ENCODE measurements around the gene SIDT1.
"Not testable (repeated sequence)": the region's sequence is repeated elsewhere in the genome, so short reads cannot be mapped to it uniquely, and the experiment has no call there.

Gene SIDT1

DNA sequence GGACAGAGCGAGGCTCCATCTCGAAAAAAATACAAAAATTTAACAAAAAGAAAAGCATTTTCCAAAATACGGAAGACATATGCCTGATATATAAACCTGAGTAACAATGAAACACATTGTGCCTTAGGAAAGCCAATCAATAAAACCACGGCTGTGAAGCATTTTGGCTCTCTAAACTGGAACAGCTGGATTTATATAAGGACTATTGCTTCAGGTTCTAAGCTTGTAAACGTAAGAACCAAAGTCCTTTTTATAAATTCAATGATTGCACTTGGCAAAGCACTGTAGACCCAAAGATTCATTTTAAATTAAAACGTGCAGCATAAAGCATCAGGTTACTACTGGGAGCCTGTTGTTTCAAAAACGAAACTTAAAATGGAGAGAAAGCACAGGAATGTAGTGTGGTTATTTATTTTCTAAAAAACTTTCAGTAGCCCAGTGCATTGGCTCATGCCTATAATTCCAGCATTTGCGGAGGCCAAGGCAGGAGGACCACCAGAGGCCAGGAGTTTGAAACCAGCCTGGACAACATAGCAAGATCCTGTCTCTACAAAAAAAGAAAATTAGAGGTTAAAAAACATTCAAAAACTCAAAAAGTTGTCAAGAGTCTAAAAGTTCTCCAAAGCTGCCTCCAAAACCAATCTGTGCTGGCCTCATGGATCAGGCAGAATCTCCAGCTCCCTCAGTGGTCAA, 102.6 kb downstream of the SIDT1 start:
- no peak for DNase-seq (ENCODE audit: low read depth)

DNA sequence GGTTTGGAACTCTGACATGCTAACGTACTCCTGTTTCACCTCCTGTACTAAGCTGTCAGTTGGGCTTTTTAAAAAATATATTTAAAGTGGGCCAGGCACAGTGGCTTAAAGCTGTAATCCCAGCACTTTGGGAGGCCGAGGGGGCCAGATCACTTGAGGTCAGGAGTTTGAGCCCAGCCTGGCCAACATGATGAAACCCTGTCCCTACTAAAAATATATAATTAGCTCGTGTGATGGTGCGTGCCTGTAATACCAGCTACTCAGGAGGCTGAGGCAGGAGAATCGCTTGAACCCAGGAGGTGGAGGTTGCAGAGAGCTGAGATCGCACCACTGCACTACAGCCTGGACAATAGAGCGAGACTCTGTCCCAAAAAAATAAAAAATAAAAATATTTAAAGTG, 103.7 kb downstream of the SIDT1 start:
- DNase-seq (ENCODE audit: low read depth) = not testable (repeated sequence)

DNA sequence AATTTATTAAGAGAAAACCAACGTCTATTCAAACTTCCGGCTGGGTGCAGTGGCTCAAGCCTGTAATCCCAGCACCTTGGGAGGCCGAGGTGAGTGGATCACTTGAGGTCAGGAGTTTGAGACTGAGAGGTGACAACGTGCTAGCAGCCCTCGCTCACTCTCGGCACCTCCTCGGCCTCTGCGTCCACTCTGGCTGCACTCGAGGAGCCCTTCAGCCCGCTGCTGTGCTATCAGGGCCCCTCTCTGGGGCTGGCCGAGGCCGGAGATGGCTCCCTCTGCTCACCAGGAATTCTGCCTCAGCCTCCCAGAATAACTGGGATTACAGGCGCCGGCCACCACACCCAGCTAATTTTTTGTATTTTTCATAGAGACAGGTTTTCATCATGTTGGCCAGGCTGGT, 105.4 kb downstream of the SIDT1 start:
- DNase-seq (ENCODE audit: low read depth) = no peak

DNA sequence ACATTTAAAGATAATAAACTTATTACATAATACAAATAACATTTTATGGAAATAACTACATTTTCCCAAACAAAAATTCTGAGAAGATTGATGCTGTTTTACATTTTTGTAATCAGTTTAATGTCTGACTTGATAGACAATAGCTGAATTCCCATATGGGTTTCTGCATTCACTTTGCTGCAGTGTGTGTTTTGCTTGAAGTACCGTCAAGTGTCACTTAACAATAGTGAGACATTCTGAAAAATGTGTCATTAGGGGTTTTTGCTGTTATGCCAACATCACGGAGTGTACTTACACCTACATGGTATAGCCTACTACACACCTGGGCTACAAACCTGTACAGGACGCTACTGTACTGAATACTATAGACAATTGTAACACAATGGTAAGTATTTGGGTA, 106.6 kb downstream of the SIDT1 start:
- DNase-seq (ENCODE audit: low read depth) = no peak

DNA sequence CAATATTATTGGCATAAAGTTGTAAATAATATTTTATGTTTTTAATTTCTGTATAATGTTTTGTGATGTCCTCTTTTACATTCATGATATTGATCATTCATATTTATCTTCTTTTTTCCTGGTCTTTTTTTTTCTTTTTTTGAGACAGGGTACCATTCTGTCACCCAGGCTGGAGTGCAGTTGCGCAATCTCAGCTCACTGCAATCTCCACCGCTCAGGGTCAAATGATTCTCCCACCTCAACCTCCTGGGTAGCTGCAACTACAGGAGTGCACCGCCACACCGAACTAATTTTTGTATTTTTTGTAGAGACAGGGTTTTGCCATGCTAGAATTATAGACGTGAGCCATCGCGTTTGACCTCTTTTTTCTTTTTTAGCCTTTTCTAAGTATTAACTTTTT, 111.2 kb downstream of the SIDT1 start:
- DNase-seq (ENCODE audit: low read depth) = no peak

DNA sequence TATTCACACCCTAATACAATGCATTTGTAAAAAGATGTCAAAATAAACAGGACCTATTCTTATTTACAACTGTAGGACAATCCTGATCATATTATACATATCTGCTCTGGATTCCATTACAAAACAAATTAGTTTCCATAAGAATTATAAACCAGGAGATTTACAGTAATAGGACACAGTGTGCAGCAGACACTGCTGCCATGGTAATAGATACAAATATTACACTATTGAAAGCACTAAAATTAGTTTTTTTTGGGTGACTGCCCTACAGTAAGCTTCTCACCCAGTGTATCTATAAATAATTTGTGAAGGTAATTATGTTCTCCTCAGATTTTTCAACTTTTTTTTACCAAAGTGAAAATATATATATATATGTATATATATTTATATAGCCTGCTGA, 116.2 kb downstream of the SIDT1 start:
- DNase-seq (ENCODE audit: low read depth) = no peak

DNA sequence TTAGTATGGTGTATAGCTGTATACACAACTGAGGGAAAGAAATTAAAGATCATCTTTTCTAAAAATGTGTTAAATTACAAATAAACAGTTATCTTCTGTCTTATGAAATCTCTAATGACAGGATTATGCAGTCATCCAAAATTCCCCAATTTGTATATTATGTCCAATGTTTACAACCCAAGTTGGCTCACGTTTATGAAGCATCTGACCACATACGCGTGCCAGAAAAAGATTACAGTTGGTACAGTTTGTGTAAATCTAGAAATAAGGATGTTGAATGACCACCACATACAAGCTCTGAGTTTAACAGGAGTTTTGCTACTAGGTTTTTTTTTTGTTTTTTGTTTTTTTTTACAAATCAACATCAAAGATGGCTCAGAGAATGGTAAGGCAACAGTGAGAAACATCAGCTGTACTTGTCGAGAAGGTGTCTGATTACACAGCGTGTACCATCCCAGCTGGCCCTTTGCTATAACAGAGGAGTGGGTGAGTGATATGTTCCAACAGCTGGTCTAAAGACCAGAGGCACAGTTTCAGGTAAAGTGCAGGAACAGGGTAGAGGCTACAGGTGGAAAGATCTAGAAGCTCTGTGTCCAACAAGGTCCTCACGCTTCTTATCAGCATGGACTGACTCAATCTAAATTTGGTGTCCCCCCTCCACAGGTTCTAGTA, 117.0 kb downstream of the SIDT1 start:
- no peak for DNase-seq (ENCODE audit: low read depth)

DNA sequence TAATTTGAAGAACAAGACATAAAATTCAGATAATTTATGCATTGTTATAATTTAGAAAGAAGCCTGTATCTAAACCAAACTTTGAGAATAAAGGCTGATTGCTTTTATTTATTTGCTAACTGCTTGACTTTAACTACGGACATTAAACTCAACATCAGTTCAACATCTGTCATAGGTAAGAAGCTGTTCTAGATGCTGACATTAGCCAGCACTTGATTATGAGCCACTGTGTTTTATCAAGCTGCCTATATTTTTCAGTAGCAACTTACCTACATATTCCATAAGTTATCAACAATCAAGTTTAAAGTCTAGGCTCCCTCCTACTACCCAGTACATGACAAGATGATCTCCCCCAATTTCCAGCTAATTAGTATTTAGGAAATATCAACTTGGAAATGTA, 122.0 kb downstream of the SIDT1 start:
- no peak for DNase-seq (ENCODE audit: low read depth)

DNA sequence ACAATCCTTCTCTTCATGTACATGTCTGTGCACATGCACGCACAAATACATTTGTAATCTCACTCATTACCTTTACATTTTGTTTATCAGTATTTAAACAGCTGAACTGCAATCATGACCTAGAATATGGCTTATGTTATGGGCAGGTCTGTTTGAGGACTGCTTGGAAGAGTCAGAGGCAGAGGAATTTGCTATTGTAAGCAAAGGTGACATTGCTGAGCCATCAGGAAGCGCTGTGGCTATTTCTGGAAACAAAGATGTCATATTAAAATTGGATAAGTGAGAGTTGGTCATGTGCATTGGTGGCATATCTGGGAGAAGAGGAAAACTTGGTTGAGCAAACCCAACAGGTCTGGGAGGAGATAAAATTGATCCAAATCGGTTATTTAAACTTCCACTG, 122.5 kb downstream of the SIDT1 start:
- no peak for DNase-seq (ENCODE audit: low read depth)

DNA sequence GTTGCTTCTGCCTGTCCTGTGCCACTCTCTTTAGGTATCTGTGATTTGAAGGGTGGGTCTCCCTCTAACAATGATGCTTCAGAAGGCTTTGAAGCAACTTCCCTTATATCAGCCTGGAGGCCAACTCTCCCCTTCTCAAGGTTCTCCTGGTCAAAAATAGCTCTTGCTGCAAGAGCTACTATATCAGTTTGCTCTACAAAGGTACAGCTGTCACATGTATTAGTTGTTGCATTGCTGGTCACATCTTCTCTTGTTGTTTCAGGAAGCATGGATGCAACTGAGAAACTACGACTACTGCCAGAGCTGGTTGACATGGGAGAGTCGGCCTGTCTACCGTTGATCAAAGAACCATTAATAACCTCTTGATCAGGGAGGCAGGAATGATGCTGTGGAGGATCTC, 125.8 kb downstream of the SIDT1 start:
- no peak for DNase-seq (ENCODE audit: low read depth)

DNA sequence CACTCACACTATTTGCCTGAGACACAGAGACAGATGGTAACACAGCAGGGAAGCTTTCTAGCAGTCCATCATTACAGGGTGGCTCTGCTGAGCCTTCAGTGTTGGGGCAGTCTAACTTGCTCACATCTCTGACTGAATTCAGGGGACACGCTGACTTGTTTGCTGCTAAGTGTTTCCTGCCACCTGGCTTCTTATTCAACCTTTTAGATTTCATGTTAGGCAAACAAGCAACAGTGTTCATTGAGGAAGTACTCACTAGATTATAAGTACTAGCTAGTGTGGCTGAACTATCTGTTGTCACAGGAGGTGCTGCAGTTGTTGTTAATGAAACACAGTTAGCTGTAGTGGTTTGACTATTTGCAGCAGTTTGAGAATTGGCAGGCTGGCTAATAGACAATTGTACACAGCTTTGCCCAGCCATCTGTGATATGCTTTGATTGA, 126.8 kb downstream of the SIDT1 start:
- DNase-seq (ENCODE audit: low read depth) = no peak

DNA sequence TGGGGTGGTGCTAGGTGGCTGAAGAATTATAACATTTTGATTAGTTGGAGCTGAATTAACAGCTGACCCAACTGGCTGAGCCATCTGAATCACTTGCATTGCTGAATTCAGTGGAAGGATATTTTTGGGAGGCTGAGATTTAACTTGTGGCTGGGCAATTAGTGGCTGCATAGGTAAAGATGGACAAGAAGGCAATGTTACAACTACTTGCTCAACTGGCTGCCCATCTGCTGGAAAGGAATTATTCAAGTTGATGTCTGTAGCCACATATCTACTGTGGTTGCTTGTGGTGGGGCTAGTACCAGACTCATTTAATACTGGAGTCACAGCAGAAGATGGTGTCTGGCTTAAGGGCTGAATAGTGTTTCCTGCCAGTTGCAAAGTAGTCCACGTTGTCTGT, 127.6 kb downstream of the SIDT1 start:
- DNase-seq (ENCODE audit: low read depth) = no peak

DNA sequence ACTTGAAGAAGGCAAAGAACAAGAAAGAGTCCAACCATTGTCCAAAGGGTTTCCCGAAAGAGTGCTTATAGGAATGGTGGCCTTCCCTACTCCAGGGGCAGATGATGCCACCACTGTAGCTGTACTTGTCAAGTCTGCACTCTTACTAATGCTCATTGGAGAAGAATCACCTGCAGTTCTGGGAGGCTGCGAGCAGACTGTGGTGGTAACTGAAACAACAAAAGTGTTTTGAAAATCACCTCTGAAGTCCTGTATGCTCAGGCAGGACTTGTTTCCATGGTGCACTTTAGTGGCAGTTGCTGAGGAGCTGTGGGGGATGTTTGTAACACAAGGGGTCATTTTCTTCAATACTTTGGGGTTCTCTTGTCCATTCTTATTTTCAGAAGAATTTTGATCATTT, 128.1 kb downstream of the SIDT1 start:
- DNase-seq (ENCODE audit: low read depth) = no peak

DNA sequence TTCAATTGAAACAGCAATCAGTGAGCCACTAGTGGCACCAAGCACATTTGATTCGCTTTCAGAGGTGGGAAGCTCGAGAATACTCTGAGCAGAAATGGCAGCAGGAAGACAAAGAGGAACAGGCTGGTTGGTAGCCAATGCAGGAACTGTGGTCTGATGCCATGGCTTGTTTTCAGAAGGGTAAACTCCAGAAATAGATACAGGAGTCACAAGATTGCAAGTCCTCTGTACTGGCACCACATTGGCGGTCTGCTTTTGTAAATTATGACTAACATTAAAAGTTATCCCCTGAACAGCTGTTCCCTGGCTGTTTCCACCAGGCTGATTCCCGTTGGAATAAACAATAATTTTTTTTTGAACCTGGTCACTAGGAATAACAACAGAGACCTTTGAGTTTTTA, 128.5 kb downstream of the SIDT1 start:
- DNase-seq (ENCODE audit: low read depth) = no peak

DNA sequence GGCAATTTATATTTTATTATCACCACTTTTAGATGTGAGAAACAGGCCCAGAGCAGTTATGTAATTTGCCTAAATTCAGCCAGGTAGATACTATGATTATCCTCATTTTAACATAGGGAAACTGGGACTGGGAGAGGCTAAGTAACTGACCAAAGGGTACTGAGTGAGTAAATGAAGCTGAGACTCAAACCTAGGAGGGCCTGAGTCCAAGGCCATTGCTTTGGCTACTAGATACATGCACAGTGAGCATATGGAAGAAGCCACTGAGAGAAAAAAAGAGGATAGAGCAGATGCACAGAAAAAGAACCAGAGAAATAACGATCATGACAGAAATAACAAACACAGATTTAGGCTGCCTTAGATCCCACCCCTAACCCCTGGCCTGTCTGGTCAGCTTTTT, 130.5 kb downstream of the SIDT1 start:
- DNase-seq (ENCODE audit: low read depth) = no peak

DNA sequence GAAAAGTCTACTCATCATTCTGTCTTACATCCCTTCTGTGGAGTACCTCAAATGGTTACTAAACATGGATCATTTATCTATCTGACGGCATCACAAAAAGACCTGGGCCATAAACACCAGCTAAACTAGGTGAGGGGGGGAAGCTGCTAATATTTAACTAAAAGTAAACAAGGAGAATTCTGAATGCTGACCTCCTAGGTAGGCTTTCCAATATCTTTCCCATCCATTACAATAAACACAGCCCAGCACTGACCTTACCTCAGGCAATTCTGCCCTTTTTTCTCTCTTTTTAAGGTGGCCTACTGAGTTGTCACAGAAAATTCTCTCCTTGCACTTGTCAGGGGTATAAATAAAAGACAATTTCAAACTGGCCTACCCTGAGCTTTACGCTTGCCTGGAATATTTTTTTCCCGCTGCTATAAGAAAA, 131.0 kb downstream of the SIDT1 start:
- no peak for DNase-seq (ENCODE audit: low read depth)

DNA sequence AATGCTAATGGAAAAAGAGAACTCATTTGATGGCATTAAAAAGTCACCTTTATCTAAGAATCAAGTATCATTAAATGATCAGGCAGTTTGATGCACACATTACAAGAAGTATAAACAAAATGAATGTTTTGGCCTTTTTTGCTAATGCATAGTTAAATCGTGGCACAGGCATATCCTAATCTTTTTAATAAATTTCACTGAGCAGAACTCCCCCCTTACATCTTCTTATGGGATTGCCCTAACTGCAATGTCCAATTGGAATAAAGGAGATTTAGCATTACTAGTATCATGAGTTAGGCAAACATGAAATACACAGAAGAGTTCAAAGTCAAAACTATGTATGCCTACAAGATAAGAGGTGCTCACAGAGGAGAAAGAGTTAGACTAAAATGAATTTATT, 131.4 kb downstream of the SIDT1 start:
- DNase-seq (ENCODE audit: low read depth) = no peak

DNA sequence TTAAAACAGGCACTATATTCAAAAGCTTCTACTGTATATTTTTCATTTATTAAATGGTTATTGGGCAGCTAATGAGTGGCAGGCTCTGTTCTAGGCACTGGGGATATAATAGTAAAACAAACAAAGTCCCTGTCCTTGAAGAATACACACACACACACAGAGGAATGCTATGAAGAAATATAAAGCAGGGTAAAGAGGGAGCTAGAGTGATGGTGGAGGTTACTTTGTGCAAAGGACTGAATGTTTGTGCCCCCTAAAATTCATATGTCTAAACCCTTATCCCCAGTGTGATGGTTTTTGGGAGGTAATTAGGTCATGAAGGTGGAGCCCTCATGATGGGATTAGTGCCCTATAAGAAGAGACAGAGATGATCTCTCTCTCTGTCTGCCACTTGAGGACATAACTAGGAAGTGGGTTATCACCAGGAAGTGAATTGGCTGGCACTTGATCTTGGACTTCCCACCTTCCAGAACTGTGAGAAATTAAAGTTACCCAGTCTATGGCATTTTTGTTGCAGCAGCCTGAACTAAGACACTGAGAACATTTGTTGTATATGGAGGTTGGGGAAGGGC, 132.3 kb downstream of the SIDT1 start:
- DNase-seq (ENCODE audit: low read depth) = no peak

DNA sequence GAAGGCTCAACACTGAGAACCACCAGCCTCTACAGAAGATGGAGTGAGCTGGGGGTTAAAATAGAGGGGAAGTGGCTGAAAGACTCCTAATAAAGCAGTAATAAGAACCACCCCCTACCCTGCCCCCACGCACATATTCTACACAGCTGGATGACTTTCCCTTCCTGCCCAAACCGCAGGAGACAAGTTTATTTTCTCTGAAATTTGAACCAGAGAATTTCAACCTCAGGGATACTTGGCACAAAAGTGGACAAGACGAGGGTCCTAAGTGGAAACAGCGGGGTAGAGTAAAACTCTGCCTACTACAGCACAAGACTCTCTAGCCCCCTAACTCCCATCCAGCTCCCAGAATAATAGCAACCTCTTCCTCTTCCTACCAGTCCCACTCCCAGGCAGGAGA, 135.7 kb downstream of the SIDT1 start:
- no peak for DNase-seq (ENCODE audit: low read depth)

DNA sequence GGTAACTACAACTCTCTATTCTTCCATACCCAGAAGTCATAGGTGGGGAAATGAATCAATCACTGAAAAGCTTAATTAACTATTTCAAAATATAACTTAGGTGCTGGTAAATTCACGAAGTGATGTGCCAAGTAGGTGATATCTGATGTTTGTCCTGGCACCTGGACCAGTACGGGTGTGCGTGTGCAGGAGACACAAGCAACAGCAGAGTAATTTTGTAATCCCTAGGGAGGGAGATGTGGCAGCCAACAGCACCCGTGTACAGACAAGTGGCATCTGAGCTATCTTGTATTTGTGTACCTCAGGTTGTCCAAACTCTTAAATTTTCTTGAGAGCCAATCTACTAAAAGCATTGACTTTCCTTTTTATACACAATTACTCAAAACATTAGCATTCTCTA, 141.2 kb downstream of the SIDT1 start:
- DNase-seq (ENCODE audit: low read depth) = no peak

DNA sequence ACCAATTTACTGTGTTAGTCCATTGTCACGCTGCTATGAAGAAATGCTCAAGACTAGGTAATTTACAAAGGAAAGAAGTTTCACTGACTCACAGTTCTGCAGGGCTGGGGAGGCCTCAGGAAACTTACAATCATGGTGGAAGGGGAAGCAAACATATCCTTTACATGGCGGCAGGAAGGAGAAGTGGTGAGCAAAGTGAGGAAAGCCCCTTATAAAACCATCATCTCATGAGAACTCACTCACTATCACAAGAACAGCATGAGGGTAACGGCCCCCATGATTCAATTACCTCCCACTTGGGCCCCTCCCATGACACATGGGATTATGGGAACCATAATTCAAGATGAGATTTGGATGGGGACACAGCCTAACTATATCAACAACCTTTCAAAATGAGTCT, 143.9 kb downstream of the SIDT1 start:
- DNase-seq (ENCODE audit: low read depth) = no peak

DNA sequence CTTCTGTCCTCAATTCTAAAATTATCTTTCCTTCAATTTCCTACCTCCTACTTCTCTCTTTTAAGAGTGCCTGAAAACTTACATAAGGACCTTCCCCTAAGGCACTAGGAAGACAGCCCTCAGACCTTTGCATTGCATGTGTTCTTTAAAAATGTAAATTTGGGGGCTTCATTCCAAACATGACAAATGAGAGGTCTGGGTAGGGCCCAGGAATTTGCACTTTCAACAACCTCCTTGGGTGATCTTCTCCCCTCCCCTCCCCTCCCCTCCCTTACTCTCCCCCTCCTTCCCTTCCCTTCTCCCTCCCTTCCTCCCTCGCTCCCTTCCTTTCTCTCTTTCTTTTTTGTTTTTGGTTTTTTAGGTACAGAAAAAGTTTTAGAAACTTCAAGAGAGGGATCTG, 145.4 kb downstream of the SIDT1 start:
- DNase-seq (ENCODE audit: low read depth) = no peak

DNA sequence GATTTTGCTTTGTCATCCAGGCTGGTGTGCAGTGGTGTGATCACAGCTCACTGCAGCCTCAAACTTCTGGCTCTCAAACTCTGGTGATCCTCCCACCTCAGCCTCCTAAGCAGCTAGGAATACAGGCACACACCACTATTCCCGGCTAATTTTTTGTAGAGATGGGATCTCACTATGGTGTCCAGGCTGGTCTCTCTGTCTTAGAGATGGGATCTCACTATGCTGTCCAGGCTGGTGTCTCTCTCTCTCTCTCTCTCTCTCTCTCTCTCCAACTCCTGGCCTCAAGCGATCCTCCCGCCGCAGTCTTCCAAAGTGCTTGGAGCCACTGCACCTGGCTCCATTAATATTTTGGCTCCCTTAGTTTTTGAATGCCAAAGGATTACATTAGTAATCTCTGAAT, 146.4 kb downstream of the SIDT1 start:
- DNase-seq (ENCODE audit: low read depth) = no peak

All from activated gamma-delta T cell treated with anti-CD3 and anti-CD28 coated beads, Interleukin-2, amount 50 U/mL, for 16 hours (primary cell).